SK-N-SH treated with all-trans-retinoic acid at 6 μM for 48 hours (cell line): ENCODE measurements around the gene ISM2.

Experiments used
- PATZ1 ChIP-seq: fragments of 250-450 bp; sonication (Bioruptor Pico); IDR thresholded peaks from 2 replicates; pipeline ENCODE4 v1.8.0; 2020; ENCODE audit warnings: mild to moderate bottlenecking, moderate library complexity, borderline replicate concordance
- RARB ChIP-seq: fragments of 250-450 bp; sonication (Bioruptor Pico); IDR thresholded peaks from 2 replicates; pipeline ENCODE4 v1.8.0; 2021; ENCODE audit warnings: mild to moderate bottlenecking, moderate library complexity
- ZNF8 ChIP-seq: fragments of 450-650 bp; formaldehyde crosslinking; IDR thresholded peaks from 2 replicates; pipeline ENCODE4 v1.5.0; 2020; ENCODE audit warnings: mild to moderate bottlenecking, moderate library complexity
- TF ChIP-seq, protein P1 (sequence below): fragments of 250-450 bp; sonication (Bioruptor Pico); IDR thresholded peaks from 2 replicates; pipeline ENCODE4 v1.8.0; 2021; ENCODE audit warnings: low read depth, mild to moderate bottlenecking, moderate library complexity, borderline replicate concordance

GRCh38 chr14:77508249-77508648 is 9.6 kb upstream of the ISM2 start:
- TF ChIP-seq RARB (CRISPR knock-in tag) (no peak), PATZ1 (no peak), ZNF8 (no peak)
- TF ChIP-seq, protein P1, sequence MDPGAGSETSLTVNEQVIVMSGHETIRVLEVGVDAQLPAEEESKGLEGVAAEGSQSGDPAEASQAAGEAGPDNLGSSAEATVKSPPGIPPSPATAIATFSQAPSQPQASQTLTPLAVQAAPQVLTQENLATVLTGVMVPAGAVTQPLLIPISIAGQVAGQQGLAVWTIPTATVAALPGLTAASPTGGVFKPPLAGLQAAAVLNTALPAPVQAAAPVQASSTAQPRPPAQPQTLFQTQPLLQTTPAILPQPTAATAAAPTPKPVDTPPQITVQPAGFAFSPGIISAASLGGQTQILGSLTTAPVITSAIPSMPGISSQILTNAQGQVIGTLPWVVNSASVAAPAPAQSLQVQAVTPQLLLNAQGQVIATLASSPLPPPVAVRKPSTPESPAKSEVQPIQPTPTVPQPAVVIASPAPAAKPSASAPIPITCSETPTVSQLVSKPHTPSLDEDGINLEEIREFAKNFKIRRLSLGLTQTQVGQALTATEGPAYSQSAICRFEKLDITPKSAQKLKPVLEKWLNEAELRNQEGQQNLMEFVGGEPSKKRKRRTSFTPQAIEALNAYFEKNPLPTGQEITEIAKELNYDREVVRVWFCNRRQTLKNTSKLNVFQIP (CRISPR knock-in tag), result no peak
